GM12892 (cell line): ENCODE measurements around the gene RNF121.
"Not testable (repeated sequence)": the region's sequence is repeated elsewhere in the genome, so short reads cannot be mapped to it uniquely, and the experiment has no call there.

Source experiments
- POLR2AphosphoS5 ChIP-seq: IDR thresholded peaks from 2 replicates; pipeline ENCODE4 v1.6.1; 2011; ENCODE audit warnings: low read depth, low read length, control low read depth
- TAF1 ChIP-seq: IDR thresholded peaks from 2 replicates; pipeline ENCODE4 v1.6.1; 2011; ENCODE audit warnings: low read depth, mild to moderate bottlenecking, control low read depth, low read length, borderline replicate concordance

DNA sequence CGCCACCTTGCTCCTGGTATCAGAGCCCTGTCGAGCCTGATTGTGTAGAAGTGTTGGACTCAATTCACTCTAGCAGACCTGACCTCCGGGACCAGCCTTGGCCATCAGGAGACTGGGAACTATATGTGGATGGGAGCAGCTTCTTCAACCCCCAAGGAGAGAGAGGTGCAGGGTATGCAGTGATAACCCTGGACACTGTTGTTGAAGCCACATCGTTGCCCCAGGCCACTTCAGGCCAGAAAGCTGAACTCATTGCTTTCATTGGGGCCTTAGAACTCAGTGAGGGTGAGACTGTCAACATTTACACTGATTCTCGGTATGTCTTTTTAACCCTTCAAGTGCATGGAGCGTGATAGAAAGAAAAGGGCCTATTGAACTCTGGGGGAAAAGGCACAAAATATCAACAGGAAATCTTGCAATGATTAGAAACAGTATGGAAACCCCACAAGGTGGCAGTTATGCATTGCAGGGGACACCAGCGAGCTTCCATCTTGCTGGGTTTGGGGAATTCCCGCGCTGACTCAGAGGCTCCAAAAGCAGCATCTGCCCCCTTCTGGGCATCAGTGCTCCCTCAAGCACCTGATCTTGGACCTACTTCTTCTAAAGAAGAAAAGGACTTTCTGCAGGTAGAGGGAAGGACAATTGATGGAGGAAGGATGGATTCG is 17.4 kb upstream of the RNF121 start:
- not testable (repeated sequence) for TF ChIP-seq POLR2AphosphoS5, TAF1
